Liver (tissue), 9 donors: ENCODE data around the gene SHTN1. TPM values are rescaled to one million over a fixed set of nuclear protein-coding genes. Genes with fewer than 3 reads are reported as not detected.

Experiments used
- DNase-seq: peaks from one replicate; pipeline ENCODE4 v3.0.0-alpha.2; 2017; ENCODE audit warnings: low spot score
- H3K27ac ChIP-seq, 2 donors: one replicate each; pipeline ENCODE4 v1.7.0; 2013; ENCODE audit warnings: inconsistent platforms in 2 of 2, low read length in 2 of 2, control low read depth in 1 of 2, low read depth in 1 of 2, mild to moderate bottlenecking in 1 of 2
- H3K27me3 ChIP-seq, 4 donors: one replicate each; pipeline versions ENCODE4 v1.6.1 to v1.7.0; 2013; ENCODE audit warnings: low read length in 3 of 4, inconsistent platforms in 1 of 4, mild to moderate bottlenecking in 1 of 4, moderate library complexity in 1 of 4; ENCODE audit not compliant: control insufficient read depth in 4 of 4, insufficient read depth in 4 of 4
- H3K36me3 ChIP-seq, 4 donors: one replicate each; pipeline versions ENCODE4 v1.6.1 to v1.7.0; 2013; ENCODE audit warnings: low read length in 3 of 4, mild to moderate bottlenecking in 3 of 4, low read depth in 1 of 4, moderate library complexity in 1 of 4; ENCODE audit not compliant: control insufficient read depth in 4 of 4, insufficient read depth in 3 of 4
- H3K4me1 ChIP-seq, 4 donors: one replicate each; pipeline versions ENCODE4 v1.6.1 to v1.7.0; 2013; ENCODE audit warnings: low read length in 3 of 4, mild to moderate bottlenecking in 3 of 4, moderate library complexity in 1 of 4; ENCODE audit not compliant: control insufficient read depth in 4 of 4, insufficient read depth in 4 of 4
- H3K4me3 ChIP-seq, 3 donors: one replicate each; pipeline versions ENCODE4 v1.6.1 to v1.7.0; 2013; ENCODE audit warnings: low read length in 3 of 3, control low read depth in 1 of 3, low read depth in 1 of 3, mild to moderate bottlenecking in 1 of 3
- H3K9ac ChIP-seq, 2 donors: one replicate each; pipeline ENCODE4 v1.7.0; 2013; ENCODE audit warnings: low read length in 2 of 2, mild to moderate bottlenecking in 2 of 2, moderate library complexity in 2 of 2, control low read depth in 1 of 2, low read depth in 1 of 2
- H3K9me3 ChIP-seq, 4 donors: one replicate each; pipeline versions ENCODE4 v1.6.1 to v1.7.0; 2013; ENCODE audit warnings: low read length in 3 of 4; ENCODE audit not compliant: control insufficient read depth in 4 of 4
- ATF3 ChIP-seq: IDR thresholded peaks from 2 replicates; pipeline ENCODE4 v1.6.1; 2016; ENCODE audit warnings: antibody characterized with exemption
- CTCF ChIP-seq: fragments of 150-350 bp; IDR thresholded peaks from 2 replicates; pipeline ENCODE4 v1.5.1; 2017; ENCODE audit warnings: improper control_type of control experiment, low read depth, low read length; ENCODE audit not compliant: missing input control
- EGR1 ChIP-seq, 2 donors: IDR thresholded peaks; 2 replicates each; pipeline ENCODE4 v1.6.1; 2016 to 2018; ENCODE audit warnings: antibody characterized with exemption in 2 of 2, low read depth in 2 of 2
- FOXA1 ChIP-seq: IDR thresholded peaks from 2 replicates; pipeline ENCODE4 v1.6.1; 2016; ENCODE audit warnings: antibody characterized with exemption
- FOXA2 ChIP-seq: IDR thresholded peaks from 2 replicates; pipeline ENCODE4 v1.6.1; 2016; ENCODE audit warnings: antibody characterized with exemption
- GABPA ChIP-seq, 2 donors: IDR thresholded peaks in 1 of 2; conservative IDR thresholded peaks in 1 of 2; 2 replicates each; pipeline ENCODE4 v1.6.1; 2016; ENCODE audit warnings: antibody characterized with exemption in 2 of 2, mild to moderate bottlenecking in 1 of 2, moderate library complexity in 1 of 2
- HNF4A ChIP-seq, 2 donors: conservative IDR thresholded peaks; 2 replicates each; pipeline ENCODE4 v1.6.1; 2016; ENCODE audit warnings: antibody characterized with exemption in 2 of 2, mild to moderate bottlenecking in 2 of 2
- HNF4G ChIP-seq: IDR thresholded peaks from 2 replicates; pipeline ENCODE4 v1.6.1; 2016; ENCODE audit warnings: antibody characterized with exemption
- JUND ChIP-seq, 2 donors: IDR thresholded peaks; 2 replicates each; pipeline ENCODE4 v1.6.1; 2016; ENCODE audit warnings: antibody characterized with exemption in 2 of 2
- MAX ChIP-seq: IDR thresholded peaks from 2 replicates; pipeline ENCODE4 v1.6.1; 2016; ENCODE audit warnings: antibody characterized with exemption
- NR2F2 ChIP-seq: IDR thresholded peaks from 2 replicates; pipeline ENCODE4 v1.6.1; 2016; ENCODE audit warnings: antibody characterized with exemption
- RAD21 ChIP-seq, 2 donors: IDR thresholded peaks; 2 replicates each; pipeline ENCODE4 v1.6.1; 2016; ENCODE audit warnings: antibody characterized with exemption in 2 of 2, mild to moderate bottlenecking in 2 of 2
- REST ChIP-seq: IDR thresholded peaks from 2 replicates; pipeline ENCODE4 v1.6.1; 2016; ENCODE audit warnings: antibody characterized with exemption, mild to moderate bottlenecking
- RXRA ChIP-seq, 2 donors: IDR thresholded peaks; 2 replicates each; pipeline ENCODE4 v1.6.1; 2017 to 2018; ENCODE audit warnings: antibody characterized with exemption in 2 of 2, mild to moderate bottlenecking in 1 of 2
- SP1 ChIP-seq: IDR thresholded peaks from 2 replicates; pipeline ENCODE4 v1.6.1; 2018; ENCODE audit warnings: antibody characterized with exemption, mild to moderate bottlenecking
- TAF1 ChIP-seq: conservative IDR thresholded peaks from 2 replicates; pipeline ENCODE4 v1.6.1; 2016; ENCODE audit warnings: antibody characterized with exemption, mild to moderate bottlenecking
- YY1 ChIP-seq: IDR thresholded peaks from 2 replicates; pipeline ENCODE4 v1.6.1; 2016; ENCODE audit warnings: antibody characterized with exemption, mild to moderate bottlenecking
- ZBTB33 ChIP-seq: IDR thresholded peaks from 2 replicates; pipeline ENCODE4 v1.6.1; 2016; ENCODE audit warnings: antibody characterized with exemption
- WGBS: extraction: QIAGEN DNeasy Blood & Tissue Kit; methylation state at CpG from one replicate; pipeline ENCODE4 v1.1.7; 2013; 5-methylcytosine and 5-hydroxymethylcytosine counted together
- polyA plus RNA-seq, 2 donors: library from polyadenylated mRNA; stranded (reverse) in 1 of 2; unstranded in 1 of 2; fragments of 200-250 nt in 1 of 2; fragments of >200 nt in 1 of 2; fragmentation: Nextera tagmentation in 1 of 2; extraction: Ambion mirVana in 1 of 2; gene quantifications; one replicate each; pipeline versions ENCODE4 v1.2.1 to v1.2.3, GENCODE V29; 2013 to 2015
- total RNA-seq, 2 donors: library from RNA; depleted of rRNA; stranded (reverse); fragments of >200 nt; gene quantifications; one replicate each; pipeline ENCODE4 v1.2.3, GENCODE V29; 2014
- donor health status: healthy.
- donor health status: healthy.
- donor health status: healthy.
- donor health status: healthy.
- donor health status: healthy.

SHTN1 gene
- total and polyA plus RNA-seq, 4 donors = 3.2 to 11.7 (median 10.3) TPM

- TF ChIP-seq HNF4A (conservative IDR thresholded peaks at IDR 0.05) (peak in 1 of 2 donors; percentile 18), TAF1 (no peak)
- 93% methylated on average over 1 of the region's 1 CpG for WGBS
- no peak overlapping the region for H3K27ac ChIP-seq
- no peaks in the 10 kb centered on the region for H3K27me3 ChIP-seq
- H3K4me1 ChIP-seq = peaks cover 0 to 11% (median 3%) of the 10 kb centered on the region in 4 donors
- H3K36me3 ChIP-seq = no peaks in the 10 kb centered on the region
- H3K4me3 ChIP-seq = no peak overlapping the region
- no peak for DNase-seq
- H3K9ac ChIP-seq = no peak overlapping the region
- H3K9me3 ChIP-seq = no peaks in the 10 kb centered on the region
Observed at GRCh38 chr10:116994113-116994890, 10.7 kb downstream of the SHTN1 start.

GRCh38 chr10:116993610-116994009 lies 11.4 kb downstream of the SHTN1 start:
- peaks cover 0 to 11% (median 3%) of the 10 kb centered on the region in 4 donors for H3K4me1 ChIP-seq
- no peak overlapping the region for H3K9ac ChIP-seq
- H3K27ac ChIP-seq = no peak overlapping the region
- no peaks in the 10 kb centered on the region for H3K27me3 ChIP-seq
- H3K36me3 ChIP-seq = no peaks in the 10 kb centered on the region
- no peak for DNase-seq
- WGBS = 98% methylated on average over 2 of the region's 2 CpGs
- no peaks in the 10 kb centered on the region for H3K9me3 ChIP-seq
- TF ChIP-seq REST (no peak), FOXA2 (no peak), ATF3 (no peak), HNF4G (no peak), RAD21 (IDR thresholded peaks at IDR 0.05) (no peak), ZBTB33 (no peak), YY1 (no peak), GABPA (IDR thresholded peaks at IDR 0.05 in 1 of 2, conservative IDR thresholded peaks at IDR 0.05 in 1 of 2) (no peak), HNF4A (conservative IDR thresholded peaks at IDR 0.05) (no peak), MAX (no peak), RXRA (IDR thresholded peaks at IDR 0.05) (no peak), EGR1 (IDR thresholded peaks at IDR 0.05; ENCODE audit: low read depth in 2 of 2) (no peak), JUND (IDR thresholded peaks at IDR 0.05) (no peak), NR2F2 (no peak), SP1 (no peak), TAF1 (no peak), FOXA1 (no peak), CTCF (no peak)
- H3K4me3 ChIP-seq = no peak overlapping the region
